HG03432 (cell line): ENCODE data around the gene ATP1B4.
"Not testable (repeated sequence)": the region's sequence is repeated elsewhere in the genome, so short reads cannot be mapped to it uniquely, and the experiment has no call there.

Experiments used
- ATAC-seq: cut with Tn5 transposase; IDR thresholded peaks from one replicate; pipeline ENCODE4 v1.9.1; 2021; ENCODE audit warnings: mild to moderate bottlenecking, moderate library complexity; ENCODE audit not compliant: unreplicated experiment

ATP1B4 gene

DNA sequence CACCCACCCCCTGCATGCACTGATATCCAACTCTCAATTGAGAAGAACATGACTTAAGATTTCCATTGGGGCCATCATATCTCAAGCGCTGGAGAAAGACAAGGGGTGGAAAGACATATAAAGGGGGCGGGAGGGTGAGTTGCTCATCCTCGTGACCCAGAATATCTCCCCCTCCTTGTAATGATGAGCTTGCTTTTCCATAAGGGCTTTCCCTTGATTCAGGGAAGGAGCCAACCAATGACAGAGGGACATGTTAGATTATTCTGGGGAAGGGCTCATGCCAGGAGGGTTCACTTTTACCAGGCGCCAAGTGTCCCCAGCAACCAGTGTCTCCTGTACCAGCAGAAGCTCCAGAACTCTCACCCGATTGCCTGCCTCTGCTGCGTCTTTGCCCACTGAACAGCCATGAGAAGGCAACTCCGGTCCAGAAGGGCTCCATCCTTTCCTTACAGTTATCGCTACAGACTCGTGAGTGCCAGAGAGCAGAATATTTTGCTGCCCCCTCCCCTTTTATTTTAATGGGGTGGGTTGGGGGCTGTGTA lies at the start of gene ATP1B4:
TSS of gene ATP1B4 (plus strand) at position 326 of the 542 bp plus-strand sequence. CDS start at position 406, 80 bp downstream.
- no peak for ATAC-seq

DNA sequence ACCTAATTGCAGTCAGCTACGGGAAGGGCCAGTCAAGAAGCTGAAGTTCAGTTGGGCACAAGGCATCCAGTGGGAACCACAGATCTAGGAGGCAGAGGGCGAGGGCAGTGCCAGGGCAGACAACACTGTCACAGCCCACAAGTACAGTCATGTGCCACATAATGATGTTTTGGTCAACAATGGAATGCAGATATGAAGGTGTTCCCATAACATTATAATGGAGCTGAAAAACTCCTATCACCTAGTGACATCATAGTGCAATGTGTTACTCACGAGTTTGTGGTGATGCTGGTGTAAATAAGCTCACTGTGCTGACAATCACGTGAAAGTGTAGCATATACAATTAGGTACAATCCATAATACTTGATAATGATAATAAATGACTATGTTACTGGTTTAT lies 46.1 kb upstream of the ATP1B4 start:
- no peak for ATAC-seq

DNA sequence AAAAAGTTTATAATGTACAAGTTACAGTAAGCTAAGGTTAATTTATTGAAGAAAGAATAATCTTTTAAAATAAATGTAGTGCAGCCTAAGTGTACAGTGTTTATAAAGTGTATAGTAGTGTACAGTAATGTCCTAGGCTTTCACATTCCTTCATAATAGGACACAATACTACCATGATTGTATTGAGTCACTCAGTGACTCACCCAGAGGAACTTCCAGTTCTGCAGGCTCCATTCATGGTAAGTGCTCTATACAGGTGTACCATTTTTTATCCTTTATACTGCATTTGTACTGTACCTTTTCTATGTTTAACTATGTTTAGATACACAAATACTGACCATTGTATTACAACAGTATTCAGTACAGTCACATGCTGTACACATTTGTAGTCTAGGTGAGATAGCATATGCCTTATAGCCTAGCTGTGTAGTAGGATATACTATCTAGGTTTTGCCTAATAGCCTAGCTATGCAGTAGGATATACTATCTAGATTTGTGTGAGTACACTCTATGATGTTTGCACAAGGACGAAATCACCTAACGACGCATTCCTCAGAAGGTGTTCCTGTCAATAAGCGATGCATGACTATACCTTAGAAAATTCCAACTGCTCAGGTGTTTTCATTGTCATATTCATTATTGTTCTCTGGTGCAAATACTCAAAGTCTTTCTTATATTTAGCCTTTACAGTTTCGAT lies 45.2 kb upstream of the ATP1B4 start:
- no peak for ATAC-seq

DNA sequence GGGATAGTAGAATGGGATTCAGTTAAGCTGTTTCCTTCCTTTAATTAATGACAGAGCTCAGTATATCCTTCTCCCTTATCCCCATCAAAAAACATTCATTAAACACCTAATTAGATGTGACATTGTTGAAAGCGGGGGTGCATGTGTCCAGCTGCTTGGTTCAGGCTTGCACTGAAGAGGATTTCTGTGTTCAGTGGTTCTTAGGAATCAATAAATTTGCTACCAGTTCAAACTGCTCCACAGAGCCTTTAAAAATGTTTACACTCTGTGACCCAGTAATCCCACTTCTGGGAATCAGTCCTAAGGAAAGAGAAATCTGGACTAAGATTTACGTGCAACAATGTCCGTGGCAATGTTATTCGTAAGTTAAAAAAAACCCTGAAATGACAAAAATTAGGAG lies 43.5 kb upstream of the ATP1B4 start:
- ATAC-seq: no peak

DNA sequence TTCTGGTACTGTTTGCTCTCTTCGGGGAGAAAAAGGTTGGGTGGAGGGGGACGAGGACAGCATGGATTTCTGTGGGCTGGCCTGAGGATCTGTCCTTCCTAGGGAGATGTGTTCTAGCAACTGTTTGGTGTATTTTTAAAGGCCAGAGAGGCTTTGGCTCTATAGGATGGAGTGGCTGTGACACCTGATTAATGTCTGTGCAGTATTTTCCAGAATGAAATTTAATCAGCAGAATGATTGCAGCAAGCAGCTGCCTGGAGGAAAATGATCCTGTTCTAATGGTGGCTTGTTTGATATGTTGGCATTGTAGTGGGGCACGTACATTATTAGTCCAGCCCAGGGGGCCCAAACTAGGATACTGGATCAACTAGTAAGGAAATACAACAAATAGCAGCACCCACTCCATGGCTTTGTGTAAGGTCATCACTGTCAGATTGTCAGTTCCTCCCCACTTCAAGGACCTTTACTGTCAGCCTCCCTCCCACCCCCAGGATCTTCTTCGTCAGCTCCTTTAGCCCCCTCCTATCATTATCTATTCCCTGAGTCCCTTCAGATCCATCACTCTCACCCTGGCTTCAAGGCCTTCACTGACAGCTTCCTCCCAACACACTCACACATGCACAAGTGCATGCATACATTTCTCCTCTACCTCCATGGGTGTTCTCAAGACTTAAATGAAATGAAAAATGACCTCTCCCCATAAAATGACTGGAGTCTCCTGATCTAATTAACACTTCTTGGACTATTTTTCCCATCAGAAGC lies 40.2 kb upstream of the ATP1B4 start:
- ATAC-seq: no peak

DNA sequence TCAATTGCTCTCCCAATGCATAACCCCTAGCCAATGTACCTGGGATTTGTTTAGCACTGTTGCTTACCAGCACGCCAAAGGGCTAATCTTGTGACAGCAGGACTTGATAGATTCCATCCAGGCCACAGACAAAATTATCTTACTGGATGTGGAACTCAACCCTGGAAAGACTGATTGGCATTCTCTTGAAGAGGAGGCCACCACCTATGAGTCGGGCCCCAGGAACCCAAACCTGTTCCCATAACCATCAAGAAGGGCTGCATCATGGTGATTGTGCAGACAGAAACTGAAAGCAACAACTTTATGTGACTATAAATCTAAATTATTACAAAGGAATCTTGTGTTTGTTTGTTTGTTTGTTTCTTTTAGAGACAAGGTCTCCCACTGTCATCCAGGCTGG lies 30.8 kb upstream of the ATP1B4 start:
- ATAC-seq: no peak

DNA sequence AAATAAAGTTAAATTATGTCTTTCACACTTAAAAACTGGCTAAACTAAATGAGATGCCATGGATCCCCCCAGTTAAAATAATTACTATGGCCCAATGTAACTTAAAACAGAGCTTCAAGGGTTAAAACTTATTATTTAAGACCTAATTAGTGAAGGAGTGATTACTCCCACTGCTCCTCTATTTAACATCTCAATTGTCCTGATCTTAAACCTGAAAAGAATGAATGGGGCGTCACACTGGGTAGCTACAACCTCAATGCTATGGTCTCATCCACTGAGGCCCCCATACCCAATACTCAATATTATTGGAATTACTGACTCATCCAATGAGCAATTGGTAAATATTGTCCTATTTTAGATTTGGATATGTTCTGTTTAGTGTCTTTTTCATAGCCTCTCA lies 29.5 kb upstream of the ATP1B4 start:
- no peak for ATAC-seq

DNA sequence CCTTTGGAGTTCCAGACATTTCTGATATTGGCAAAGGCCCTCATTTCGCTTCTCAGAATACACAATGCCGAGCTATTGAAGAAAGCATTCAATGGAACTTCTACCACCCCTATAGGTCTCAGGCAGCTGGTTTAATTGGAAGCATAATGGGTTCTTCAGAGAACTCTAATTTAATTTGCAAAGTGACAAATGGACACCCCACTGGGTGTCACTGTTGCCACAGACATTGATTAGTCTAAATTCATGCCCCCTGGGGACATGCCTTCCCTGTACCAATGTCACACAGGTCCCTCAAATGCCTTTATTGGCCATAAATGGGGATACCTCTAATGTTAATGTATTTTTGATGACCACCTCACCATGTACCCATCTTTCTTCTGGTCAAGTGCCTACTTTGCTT lies 27.7 kb upstream of the ATP1B4 start:
- ATAC-seq: no peak

DNA sequence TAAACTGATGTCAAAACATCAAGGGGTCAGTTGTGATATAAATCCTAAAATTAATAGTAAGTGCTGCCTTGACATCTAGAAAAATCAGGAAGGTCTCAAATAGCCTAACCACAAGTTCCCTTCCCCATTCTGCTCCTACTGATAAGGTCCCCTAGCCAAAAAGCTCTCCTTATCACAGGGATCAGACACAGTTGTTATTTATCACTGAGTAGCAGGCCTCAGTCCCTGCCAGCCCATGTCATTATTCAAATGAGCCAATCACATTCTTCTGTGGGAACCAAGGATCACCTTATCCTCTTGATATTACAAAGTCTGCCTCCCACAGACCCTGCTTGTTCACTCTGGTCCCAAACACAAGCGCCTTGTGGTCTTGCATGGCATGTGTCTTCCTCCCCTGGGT lies 27.3 kb upstream of the ATP1B4 start:
- no peak for ATAC-seq

DNA sequence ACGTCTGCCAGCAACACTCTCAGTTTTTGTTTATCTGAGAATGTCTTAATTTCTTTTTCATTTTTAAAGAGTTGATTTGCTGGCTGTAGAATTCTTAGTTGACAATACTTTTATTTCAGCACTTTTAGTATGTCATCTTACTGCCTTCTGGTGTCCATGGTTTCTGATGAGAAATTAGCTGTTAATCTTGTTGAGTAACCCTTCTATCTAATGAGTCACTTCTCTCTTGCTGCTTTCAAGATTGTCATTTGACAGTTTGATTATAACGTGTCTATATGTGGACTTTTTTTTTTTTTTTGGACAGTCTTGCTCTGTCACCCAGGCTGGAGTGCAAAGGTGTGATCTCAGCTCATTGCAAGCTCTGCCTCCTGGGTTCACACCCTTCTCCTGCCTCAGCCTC lies 26.6 kb upstream of the ATP1B4 start:
- no peak for ATAC-seq

DNA sequence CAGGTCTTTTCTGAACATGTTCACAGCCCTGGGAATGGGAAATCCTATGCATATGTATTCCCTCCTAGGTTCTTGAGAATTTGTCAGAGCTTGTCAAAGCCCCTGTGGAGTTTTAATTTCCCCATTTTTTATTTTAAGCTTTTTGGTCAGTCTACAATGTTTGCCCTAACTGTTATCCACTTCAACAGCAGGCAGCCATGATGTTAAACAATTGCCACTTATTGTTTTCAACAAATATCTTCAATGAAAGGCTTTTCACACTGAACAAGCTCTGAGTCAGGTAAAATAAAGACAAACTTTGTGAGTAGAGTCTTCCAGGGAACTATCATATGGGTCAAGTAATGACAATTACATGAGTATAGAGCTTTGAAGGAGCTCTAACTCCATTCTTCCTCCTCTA lies 25.0 kb upstream of the ATP1B4 start:
- ATAC-seq: no peak

DNA sequence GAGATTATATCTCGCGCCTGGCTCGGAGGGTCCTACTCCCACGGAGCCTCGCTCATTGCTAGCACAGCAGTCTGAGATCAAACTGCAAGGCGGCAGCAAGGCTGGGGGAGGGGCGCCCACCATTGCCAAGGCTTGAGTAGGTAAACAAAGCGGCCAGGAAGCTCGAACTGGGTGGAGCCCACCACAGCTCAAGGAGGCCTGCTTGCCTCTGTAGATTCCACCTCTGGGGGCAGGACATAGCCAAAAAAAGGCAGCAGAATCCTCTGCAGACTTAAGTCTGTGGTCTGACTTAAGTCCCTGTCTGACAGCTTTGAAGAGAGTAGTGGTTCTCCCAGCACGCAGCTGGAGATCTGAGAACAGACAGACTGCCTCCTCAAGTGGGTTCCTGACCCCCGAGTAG lies 17.3 kb upstream of the ATP1B4 start:
- ATAC-seq: not testable (repeated sequence)

DNA sequence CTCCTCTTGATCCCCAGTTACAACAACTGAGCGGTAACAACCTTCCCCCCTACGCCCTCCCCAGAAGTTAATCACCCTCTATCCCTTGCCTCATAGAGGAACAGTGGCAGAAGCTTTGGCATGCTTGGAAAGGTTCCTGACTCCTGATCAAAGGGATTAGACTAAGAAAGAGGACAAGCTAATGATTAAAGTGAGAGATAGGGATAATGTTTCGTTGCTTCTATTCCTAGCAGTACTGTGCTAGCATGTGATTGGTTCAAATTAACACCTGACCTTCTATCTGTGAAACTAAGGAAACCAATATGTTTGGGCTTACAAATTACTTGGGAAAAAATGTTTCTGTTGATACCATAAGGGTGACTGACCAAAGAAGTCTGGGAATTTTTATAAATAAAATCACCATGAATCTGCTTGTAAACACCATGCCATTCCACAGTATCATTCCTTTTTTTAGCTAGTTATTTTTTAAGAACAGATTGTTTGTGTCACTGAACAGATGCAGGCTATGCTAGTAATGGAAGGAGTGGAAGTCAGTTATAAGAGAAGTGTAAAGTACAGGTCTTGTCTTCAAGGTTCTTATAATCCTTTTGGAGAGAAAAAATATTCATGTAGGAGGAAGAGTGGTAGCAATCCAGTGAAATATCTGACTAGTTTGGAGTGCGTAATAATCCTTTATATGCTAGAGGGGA lies 11.3 kb upstream of the ATP1B4 start:
- ATAC-seq: no peak

DNA sequence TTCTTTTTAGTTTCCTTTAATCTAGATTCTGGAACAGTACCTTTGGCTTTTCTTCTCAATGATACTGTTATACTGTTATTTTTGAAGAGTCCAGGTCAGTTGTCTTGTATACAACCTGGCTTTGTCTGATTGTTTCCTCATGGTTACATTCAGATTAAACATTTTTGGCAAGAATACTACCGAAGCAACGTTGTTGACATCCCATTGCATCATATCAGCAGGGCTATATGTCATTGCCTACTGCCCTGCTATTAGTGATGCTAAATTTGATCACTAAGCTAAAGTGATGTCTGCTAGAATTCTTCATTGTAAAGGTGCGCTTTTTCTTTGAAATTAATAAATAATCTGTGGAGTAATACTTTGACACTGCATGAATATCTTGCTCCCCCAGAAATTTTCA lies 5.8 kb upstream of the ATP1B4 start:
- ATAC-seq: no peak

DNA sequence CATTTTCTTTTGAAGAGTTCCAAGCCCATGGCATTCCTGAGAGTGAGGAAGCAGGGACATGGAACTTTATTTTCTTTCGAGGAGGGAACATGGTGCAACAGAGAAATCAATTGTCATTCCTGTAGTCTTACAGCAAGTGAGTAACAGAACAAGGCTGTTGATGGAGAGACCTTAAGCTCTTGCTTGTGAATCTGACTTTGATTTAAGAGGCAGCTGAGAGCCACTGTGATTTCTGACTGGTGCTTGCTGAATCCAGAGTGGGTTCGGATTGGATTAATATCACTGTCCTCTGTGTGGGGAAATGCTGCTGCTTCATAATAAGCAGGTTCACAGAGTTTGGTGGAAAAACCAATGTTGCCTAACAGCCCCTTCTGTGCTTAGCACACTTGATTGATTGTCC lies 4.7 kb upstream of the ATP1B4 start:
- no peak for ATAC-seq

DNA sequence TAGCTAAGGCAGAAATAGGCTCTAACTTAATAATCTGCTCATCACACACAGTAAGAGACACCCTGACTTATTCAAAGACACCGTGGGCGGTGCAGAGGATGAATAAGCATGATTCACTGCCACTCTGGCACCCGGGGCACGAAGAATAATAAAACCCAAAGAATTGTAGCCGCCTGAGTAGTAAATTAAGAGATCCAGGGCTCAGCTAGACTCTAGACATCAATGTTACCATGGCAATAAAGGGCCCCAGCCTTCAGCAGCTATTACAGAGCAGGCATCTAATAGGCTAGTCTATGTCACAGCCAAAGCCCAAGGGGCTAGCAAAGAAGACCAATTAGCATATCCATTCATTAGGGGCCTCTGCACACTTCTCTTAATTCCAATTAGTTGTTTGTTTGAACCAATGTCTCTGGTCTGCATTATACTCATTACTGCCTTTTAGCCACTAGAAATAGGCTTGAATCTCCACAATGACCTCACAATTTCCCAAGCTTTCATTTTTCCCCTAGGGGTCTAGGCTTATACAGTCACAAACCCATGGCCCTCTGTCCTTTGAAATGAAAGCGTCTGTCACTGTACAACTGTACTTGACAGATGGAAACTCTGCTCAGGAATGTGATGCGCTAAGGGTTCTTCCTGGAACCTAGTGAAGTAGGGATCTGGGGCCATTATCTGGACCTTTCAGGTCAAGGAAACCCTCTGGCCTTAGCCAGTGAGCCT lies 3.0 kb upstream of the ATP1B4 start:
- ATAC-seq: no peak

DNA sequence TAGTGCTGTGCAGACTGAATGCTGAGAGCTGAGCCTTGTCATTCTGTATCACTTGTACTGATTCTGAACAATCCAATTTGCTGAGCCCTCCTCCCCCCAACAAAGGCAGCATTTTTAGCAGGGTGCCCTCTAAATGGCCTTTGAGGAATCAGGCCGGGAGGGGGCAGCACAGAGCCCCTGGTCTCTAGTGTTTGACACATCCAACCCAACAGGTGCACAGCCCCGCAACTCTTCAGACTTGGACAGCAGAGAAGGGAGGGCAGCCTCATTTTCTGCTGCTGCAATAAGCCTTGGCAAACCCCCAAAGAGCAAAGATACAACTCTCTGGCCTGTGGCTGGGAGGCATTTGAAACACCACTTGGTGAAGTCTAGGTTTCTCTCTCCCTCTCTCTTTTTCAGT lies 3.4 kb downstream of the ATP1B4 start:
- ATAC-seq: no peak

DNA sequence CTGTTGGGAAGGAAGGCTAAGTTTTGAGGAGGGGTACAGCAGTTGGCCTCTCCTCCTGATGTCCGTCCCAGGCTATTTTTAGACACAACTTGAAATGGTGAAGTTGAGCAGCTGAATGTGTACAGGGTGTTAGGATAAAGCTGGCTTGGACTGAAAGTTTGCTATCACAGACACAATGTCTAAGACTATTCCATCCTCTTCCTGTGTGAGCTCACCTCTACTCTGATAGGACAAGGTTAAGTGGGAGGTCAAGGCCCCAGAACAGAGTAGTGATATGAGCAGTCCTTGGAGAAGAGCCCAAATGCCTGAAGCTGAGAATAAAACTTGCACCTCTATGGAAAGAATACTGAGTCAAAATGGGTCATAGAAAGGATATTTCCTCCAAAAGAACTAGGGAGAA lies 4.1 kb downstream of the ATP1B4 start:
- ATAC-seq: no peak

DNA sequence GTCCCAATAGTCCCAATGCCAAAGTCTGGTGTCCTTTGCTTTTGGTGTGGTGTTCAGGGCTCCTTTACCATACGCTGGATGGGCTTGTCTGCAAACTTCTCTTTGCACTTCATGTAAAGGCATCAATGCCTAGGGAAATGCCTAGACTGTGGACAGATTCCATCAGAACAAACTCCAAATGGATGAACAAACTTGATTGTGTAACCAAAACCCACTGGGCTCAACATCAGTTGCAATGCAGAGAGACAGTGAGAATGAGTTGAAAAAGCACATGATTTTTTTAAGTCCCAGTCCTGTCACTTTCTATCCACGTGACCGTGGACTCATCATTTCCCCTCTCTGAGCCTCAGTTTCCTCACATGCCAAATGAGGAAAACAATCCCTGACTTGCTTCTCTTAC lies 4.9 kb downstream of the ATP1B4 start:
- no peak for ATAC-seq

DNA sequence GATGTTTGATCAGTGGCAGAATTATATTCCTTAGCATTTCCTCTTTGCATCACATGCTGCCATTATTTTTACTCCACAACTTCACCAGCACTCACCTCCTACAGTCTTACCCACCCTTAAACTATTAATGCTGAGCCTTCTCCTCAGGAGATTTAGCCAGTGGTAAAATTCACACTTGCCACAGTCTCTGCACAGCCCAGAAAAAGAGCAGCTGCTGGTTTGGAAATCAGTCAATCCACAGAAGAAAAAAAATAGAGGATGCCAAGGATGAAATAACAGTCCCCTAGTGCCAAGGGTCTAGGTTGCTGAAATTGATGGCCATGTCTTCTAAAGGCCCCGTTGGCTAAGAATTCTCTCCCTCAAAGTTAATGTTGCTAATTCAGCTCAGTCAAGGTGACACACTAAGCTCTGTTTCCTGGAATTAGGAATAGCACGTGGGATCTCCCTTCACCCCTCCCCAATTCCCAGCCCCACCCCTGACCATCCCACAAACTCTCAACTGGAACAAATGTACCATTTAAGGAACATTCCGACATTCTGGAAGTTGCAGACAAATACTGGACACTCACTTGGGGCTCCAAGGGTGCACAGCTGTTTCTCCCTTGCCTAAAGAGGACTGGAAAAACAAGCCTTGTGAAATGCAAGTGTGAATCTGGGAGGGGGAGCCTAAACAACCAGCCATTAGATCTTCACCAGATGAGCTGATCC lies 5.7 kb downstream of the ATP1B4 start:
- no peak for ATAC-seq
